ENCODE data around the gene AMZ2.
"Not testable (repeated sequence)": the region's sequence is repeated elsewhere in the genome, so short reads cannot be mapped to it uniquely, and the experiment has no call there.

Gene AMZ2

DNA sequence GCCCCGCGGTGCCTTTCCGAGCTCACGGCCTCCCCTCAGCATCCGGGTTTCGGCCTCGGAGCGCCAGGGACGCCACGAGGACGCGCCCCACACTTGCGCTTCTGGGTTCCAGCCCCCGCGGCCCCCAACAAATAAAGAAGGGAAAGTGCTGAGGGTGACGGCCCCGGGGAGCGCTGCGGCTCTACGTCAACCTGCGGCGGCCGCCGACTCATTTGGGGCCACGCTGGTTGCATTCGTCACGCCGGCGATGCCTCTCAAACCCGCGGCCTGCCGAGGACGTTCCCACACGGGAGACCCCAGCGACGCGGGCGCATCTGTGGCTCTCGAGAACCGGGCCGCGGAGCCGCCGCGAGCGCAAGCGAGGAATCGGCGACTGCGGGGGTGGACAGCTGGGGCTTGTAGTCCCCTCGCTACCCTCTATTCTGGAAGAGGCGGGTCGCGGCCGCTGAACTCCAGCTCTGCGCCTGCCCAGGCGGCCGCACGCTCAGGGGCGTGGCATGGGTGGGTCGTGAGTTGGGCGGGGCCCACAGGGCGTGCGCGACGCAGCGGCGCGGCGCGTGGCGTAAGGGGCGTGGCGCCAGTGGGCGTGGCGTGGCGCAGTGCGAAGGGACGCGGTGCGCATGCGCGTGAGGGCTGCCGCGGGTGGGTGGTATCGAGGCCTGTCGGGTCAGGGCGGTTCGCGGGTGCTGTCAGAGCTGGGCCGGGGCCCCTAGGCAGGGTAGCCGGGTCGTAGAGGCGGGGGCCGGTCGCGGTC, at the start of gene AMZ2:
Gene AMZ2, plus strand, starts transcription at position 599 of the 754 bp plus-strand sequence. CDS start 2,145 bp downstream, outside the sequence.
- DNase-seq, result peak; percentile 63 to 98 (median 93)

DNA sequence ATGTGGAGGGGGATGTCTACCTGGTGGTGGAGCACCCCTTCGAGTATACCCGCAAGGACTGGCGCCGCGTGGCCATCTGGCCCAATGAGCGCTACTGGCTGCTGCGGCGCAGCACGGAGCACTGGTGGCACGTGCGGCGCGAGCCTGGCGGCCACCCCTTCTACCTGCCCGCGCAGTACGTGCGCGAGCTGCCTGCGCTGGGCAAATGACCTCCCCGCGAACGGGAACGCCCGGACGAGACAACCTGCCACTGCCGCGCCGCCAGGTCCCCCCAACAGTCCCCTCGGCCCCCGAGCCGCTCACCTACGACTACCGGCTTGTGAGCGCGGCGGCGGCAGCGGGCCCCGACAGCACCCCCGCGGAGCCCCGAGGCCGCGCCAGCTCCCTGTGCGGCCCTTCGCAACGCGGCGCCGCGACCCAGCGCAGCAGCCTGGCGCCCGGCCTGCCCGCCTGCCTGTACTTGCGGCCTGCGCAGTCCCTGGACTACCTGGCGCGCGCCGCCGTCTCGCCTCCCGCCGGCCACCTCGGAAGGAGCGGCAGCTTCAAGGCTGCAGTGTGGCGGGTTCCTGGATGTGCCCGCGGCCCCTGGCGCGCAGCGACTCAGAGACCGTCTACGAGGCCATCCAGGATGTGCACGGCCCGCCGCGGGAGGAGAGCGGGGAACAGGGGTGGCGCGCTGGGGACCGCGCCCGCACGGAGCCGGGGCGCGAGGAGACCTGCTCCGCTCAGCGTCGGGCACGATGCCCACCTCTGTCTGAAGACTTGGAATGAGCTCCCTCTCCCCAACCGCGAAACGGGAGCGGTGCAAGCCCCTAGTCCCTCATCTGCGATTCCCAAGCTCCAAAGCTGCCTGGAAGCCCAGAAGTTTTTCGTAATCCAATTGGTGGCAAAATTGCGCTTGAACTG, 48.7 kb upstream of the AMZ2 start:
- DNase-seq, result no peak

- no peak for DNase-seq
Measured at GRCh38 chr17:68199837-68200688, 47.8 kb upstream of the AMZ2 start.

GRCh38 chr17:68200689-68201417, 47.0 kb upstream of the AMZ2 start:
- peak in 40 of 56 donors; percentile 11 to 73 (median 39) for DNase-seq

- not testable (repeated sequence) for DNase-seq
Measured at GRCh38 chr17:68201418-68201771, 46.4 kb upstream of the AMZ2 start.

- not testable (repeated sequence) for DNase-seq
Measured at GRCh38 chr17:68202321-68202720, 45.5 kb upstream of the AMZ2 start.

- peak in 1 of 56 donors; percentile 34 for DNase-seq
Measured at GRCh38 chr17:68204736-68205135, 43.1 kb upstream of the AMZ2 start.

- peak; percentile 41 to 95 (median 85) for DNase-seq
Measured at GRCh38 chr17:68205251-68205807, 42.5 kb upstream of the AMZ2 start.

DNA sequence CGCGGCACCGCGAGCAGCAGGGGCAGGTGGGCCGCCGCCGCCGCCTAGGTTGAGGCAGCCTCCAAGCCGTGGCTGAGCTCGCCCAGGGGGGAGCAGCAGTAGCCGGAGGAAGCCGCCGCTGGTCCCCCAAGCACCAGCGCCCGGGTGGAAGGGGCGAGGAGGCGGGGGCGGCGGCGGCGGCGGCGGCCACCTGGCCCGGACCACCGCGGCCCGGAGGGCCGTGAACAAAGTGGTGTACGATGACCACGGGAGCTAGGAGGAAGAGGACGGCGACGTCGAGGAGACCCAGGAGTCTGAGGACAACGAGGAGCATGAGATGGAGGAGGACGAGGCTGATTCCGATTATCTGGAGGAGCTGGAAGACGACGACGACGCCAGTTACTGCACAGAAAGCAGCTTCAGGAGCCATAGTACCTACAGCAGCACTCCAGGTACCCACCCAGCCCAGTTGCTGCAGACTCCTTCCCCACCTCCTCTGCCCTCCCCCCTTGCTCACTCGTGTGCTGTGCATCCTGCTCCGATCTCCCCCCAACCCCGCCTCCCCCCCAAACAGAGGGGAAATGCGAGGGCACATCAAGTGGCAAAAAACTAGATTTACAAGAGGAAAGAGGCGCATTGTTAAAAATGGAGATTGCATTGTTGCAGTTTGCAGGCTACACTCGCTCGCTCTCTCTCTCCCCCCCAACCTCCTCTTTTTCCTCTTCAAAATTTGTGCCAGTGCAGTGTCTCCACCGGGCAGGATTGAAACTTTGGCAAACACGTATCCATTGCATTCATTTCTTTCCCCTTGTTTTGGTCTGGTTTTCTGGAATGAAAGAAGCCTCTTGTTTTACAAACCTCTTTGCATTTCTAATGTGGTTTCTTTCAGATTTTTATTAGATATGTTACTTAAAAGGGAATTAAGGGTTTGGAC, 41.8 kb upstream of the AMZ2 start:
- peak in 12 of 56 donors; percentile 26 to 73 (median 60) for DNase-seq

GRCh38 chr17:68207651-68208253, 40.1 kb upstream of the AMZ2 start:
- DNase-seq, result peak in 3 of 56 donors; percentile 18 to 56 (median 38)

GRCh38 chr17:68208651-68209050, 39.2 kb upstream of the AMZ2 start:
- DNase-seq, result not testable (repeated sequence)

GRCh38 chr17:68209191-68209900, 38.5 kb upstream of the AMZ2 start:
- DNase-seq, result not testable (repeated sequence)

DNA sequence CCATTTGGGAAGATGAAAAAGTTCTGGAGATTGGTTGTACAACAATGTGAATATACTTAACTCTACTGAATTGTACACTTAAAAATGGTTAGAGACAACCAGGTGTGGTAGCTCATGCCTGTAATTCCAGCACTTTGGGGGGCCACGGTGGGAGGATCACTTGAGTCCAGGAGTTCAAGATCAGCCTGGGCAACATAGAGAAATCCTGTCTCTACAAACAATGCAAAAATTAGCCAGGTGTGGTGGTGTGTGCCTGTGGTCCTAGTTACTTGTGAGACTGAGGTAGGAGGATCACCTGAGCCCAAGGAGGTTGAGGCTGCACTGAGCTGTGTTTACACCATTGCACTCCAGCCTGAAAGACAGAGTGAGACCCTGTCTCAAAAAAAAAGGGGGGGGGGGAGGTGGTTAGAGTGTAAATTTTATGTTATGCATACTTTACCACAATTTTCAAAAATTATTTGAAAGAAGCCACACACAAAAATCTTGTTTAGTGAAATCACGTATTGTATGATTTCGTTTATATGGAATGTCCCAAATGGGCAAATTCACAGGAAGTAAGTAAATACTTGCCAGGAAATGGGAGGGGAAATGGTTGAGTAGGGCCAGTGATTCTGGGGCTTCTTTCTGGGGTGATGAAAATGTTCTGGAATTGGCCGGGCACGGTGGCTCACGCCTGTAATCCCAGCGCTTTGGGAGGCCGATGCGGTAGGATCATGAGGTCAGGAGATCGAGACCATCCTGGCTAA, 37.1 kb upstream of the AMZ2 start:
- DNase-seq, result no peak

GRCh38 chr17:68213428-68214411, 34.1 kb upstream of the AMZ2 start:
- DNase-seq, result not testable (repeated sequence)

GRCh38 chr17:68215453-68215852, 32.4 kb upstream of the AMZ2 start:
- DNase-seq, result not testable (repeated sequence)

- not testable (repeated sequence) for DNase-seq
Measured at GRCh38 chr17:68219429-68219828, 28.4 kb upstream of the AMZ2 start.
